ENCODE measurements around the gene PRDM2.

The PRDM2 gene

GRCh38 chr1:13735168-13735930 lies 35.4 kb downstream of the PRDM2 start:
- DNase-seq = no peak

DNA sequence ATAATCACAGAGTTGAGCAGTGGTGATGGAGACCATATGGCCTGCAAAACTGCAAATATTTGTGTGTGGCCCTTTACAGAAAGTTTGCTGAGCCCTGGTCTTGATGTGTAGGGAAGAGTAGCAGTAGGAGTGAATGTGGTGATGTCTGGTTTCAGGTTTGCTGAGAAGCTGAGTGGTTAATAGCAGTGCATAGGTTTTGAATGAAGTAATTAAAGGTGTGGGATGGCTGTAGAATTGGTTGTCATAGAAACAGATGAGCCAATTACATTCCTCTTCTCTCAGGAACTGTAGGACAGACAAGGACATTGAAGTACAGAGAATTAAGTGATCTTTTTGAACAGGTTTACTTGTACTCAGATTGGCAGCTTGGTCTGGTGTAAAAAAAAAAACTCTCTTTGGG lies 37.4 kb downstream of the PRDM2 start:
- DNase-seq = peak; percentile 24

- no peak for DNase-seq
Observed at GRCh38 chr1:13746342-13746741, 46.4 kb downstream of the PRDM2 start.

DNA sequence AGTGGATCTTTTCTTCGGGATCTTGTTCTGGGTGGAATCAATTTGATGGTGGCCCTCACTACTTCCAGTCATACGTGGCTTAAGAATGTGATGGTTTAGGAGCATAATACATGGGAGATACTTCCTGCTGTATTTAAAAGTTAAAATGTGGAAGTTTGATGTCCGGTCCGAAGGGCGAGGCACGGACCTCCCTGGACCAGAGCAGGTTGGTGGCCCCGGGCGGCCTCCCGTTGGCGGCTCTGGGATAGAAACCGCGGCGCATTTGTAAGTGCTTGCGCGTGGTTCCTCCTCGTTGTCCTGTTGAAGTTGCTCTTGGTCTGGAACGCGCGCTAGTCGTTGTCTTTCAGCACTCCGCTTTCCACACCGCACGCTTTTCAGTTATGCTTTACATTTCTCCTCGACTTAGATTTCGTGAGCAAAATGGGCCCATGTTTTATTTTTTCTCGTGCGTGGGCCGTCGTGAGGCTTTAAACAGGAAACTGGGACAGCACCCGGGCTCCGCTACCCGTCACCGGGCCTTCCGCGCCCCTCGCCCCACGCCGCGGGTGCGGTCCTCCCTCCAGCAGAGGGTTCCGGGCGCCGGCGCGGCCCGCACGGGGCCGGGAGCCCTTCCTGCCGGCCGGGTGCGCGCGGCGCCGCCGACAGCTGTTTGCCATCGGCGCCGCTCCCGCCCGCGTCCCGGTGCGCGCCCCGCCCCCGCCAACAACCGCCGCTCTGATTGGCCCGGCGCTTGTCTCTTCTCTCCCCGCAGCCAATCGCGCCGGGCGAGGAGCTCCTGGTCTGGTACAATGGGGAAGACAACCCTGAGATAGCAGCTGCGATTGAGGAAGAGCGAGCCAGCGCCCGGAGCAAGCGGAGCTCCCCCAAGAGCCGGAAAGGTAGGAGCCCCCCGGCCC lies 48.9 kb downstream of the PRDM2 start:
- peak; percentile 91 for DNase-seq

DNA sequence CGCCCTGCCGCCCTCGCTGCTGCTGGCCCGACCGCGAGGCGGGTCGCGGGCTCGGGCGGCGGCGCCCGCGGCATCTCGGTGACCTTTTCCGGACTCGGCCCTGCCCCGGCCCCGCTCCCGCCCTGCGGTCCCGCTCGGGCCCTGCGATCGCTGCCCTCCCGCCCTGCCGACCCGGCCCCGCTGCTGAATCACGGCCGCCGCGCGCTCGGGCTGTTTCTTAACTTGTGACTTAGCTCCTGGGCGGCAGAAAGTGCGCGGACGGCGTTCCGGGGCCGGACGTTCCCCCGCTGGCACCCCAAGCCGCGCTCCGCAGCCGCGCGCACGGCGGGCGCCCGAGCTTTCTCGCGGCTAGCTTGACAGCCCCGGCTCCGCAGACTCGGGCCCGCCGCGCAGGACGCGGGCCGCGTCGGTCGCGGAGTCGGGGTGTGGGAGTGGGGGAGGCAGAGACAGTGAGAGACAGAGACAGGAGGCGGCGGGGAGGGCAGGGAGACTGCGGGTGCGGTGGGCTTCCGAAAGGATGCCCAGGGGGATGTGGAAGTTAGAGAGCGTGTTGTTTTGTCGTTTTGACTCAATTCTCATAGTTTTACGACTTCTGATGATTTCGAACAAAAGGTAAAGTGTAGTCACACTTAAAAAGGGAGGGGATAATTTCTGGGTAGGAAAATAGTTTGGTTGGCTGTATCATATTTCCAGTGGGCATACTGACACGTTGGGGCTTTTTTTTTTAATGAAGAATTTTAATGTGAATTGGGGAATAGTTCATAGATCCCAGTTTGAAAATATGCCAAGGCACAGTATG lies 49.8 kb downstream of the PRDM2 start:
- peak; percentile 43 for DNase-seq

DNA sequence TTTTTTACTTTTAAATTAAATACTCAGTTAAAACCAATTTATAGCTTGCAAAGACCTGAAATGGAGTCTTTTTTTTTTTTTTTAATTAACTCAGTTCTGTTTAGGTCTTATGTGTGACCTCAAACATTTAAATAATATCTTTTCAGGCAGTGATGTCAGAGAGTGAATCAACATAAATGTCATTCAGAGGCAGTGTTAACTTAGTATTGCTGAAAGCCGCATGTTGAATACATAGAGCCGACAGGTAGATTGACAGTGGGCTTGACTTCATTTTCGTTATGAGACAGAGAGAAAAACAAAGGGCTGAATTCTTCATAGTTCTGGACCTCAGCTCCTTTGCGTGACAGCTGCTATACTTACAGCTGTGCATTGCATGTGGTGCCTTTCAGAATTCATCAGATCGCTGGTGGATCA lies 51.5 kb downstream of the PRDM2 start:
- no peak for DNase-seq

GRCh38 chr1:13751985-13752384 lies 52.0 kb downstream of the PRDM2 start:
- no peak for DNase-seq

GRCh38 chr1:13752852-13753251 lies 52.9 kb downstream of the PRDM2 start:
- no peak for DNase-seq

- no peak for DNase-seq
Observed at GRCh38 chr1:13753636-13754402, 53.8 kb downstream of the PRDM2 start.

DNA sequence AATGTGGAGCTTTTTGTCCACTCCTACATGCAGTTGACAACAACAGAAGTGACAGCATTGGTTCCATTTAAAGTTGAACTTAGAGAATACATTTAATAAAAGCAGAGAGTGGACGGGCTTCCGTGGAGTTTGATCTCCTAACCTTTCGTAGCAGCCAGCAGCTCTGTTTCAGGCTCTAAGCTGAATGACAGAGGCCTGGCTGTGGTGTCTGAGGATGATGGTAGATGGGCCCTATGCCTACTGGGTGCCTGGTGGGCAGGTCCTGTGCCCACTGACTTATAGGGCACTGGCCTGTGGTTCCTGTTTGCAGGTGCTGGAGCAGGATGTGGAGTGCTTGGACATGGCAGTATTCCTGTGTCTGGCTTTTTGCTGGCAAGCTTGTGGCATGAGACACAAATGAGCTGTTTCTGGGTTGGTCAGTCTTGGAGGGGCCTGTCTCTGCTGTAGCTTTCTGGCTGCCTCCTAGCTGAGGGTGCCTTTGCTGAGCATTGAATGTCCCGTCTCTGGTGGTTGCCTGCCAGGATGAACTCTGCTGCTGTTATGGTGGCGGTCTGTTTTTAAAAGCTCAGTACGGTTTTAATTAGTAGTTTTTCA lies 54.6 kb downstream of the PRDM2 start:
- no peak for DNase-seq

GRCh38 chr1:13756557-13757315 lies 56.7 kb downstream of the PRDM2 start:
- DNase-seq = no peak

GRCh38 chr1:13757693-13758092 lies 57.7 kb downstream of the PRDM2 start:
- DNase-seq = no peak

GRCh38 chr1:13759072-13759471 lies 59.1 kb downstream of the PRDM2 start:
- no peak for DNase-seq

- no peak for DNase-seq
Observed at GRCh38 chr1:13760340-13760739, 60.4 kb downstream of the PRDM2 start.

DNA sequence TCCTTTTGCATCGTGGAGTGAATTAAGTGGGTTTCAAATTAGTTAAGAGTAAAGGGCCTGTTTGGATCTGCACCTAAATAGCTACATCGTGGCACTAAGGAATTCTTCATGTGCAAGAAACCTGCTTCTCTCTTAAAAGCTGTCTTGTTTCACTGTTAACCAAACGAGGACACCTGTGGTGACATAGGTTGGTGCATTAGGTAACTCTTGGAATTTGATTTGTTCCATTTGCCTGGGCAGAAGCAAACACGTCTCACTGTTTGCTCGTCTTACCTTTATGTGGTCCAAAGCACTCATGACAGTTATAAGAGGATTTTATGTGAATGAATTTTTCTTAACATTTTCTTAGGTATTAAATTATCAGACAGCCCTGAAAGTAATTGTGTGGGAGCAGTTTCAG lies 60.9 kb downstream of the PRDM2 start:
- DNase-seq = no peak

DNA sequence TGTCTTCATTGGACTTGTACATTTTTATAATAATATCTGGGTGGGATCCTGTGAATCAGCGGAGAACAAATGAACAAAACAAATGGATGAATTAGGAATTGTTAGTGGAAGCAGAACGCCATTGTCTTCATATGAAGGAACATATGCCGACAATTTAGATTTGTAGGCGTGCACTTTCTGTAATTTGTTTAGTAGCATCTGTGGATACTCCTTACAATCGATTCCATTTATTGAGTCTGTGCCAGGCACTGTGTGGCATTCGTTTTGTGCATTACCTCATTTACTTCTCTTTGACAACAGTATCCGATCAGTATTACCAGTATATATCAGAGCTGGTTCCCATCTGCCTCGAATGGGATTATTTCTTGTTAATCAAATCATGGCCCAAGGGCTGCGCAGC lies 61.9 kb downstream of the PRDM2 start:
- no peak for DNase-seq

DNA sequence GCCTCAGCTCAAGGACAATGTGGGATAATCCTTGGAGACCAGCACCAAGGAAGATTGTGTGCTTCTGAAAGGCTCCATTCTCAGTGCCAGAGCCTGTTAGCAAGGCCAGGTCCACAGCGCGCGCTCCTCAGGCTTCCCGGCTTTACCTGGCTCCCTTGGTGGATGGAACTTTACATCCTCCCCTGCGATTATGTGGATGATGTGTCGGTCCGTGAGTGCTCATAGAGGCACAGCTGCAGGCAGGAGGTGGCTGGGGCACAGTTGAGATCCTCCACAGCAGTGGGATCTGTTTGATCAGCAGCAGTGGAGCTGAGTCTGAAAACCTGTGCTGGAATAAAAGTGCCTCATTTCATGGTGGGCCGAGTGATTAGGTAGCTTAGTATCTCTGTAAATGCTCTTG lies 62.7 kb downstream of the PRDM2 start:
- DNase-seq = no peak

DNA sequence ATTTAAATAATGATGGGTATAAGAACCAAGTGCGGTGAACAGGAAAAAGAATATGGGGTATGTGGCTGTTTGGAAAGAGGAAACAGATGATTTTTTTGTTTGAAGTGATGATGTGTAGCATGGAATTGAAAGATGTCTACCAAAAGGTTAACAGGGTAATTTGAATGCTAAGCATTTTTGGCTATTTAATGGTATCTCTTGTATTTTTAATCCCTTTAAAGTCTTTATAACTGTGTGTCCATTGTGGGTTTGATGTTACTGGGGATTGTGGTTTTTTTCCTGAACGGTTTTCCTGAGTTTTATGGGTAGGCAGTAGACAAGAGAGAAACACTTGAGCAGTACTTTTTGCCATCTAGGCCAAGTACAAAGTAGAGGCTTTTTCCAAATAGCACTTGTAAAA lies 63.2 kb downstream of the PRDM2 start:
- no peak for DNase-seq

DNA sequence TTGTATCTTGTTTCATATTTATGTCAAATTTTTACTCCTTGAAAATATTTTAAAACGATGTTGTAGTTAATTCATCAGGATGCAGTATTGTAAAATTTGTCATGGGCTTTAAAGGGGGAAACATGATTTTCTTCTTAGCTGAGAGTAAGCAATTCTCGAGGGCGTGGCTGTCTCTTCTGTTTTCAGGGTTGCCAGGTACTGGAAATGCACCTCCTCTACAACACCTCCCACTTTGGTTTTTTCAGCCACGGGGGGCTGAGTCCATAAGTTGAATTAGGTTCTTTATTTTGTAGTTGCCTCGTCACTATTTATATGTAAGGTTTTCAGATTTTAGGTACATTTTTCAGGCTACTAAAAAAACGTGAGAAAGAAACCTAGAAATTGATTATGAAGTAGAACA lies 64.0 kb downstream of the PRDM2 start:
- no peak for DNase-seq

DNA sequence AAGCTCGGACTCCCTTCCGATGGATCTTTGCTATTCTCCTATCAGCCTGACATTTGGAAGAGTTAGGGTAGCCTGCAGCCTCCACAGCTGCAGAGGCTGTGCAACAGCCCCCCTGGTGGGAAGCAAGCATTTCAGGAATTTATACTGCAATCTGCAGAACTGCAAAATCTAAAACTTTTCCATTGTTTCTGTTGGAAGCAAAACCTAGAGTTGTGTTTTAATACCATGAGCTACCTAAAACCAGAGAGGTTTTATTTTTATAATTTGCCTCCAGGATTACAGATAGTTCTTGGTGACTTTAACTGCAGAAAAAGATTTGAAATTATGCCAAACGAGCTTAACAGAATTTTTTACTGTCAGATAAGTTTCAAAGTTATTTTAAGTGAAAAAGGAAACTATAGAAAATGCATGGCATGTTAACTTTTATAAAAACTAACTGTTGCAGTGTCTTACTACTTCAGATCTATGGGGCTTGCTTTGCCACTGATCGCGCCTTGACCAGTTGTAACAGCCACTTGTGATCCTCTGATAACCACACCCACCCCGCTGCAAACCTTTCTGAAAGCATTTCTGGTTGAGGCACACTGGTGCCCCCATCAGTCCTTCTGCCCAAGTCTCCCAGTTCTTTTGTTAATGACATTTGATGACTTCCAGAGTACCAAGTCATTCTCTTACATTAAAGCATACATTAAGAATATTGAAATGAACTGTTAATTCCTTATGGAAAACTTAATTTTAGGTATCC lies 64.8 kb downstream of the PRDM2 start:
- no peak for DNase-seq

Measured in COR-L47 (cell line).